Measurements from ENCODE around the gene SORCS1.

SORCS1 gene

GRCh38 chr10:106757521-106757920 is 407.0 kb downstream of the SORCS1 start:
- FAIRE-seq (no peak), DNase-seq (ENCODE audit: low spot score) (no peak)

GRCh38 chr10:106751091-106751490 is 413.4 kb downstream of the SORCS1 start:
- FAIRE-seq, result no peak
- DNase-seq (ENCODE audit: low spot score), result no peak

GRCh38 chr10:106746868-106747267 is 417.6 kb downstream of the SORCS1 start:
- no peak for FAIRE-seq

GRCh38 chr10:106741006-106741530 is 423.4 kb downstream of the SORCS1 start:
- FAIRE-seq (no peak), DNase-seq (ENCODE audit: low spot score) (no peak)

More at GRCh38 chr10:106746868-106747267, 417.6 kb downstream of the SORCS1 start:
- DNase-seq (ENCODE audit: low spot score), result no peak

- no peak for FAIRE-seq
- no peak for DNase-seq (ENCODE audit: low spot score)
Observed at GRCh38 chr10:106740071-106740470, 424.4 kb downstream of the SORCS1 start.

GRCh38 chr10:106734220-106734619 is 430.3 kb downstream of the SORCS1 start:
- FAIRE-seq (no peak), DNase-seq (ENCODE audit: low spot score) (no peak)

GRCh38 chr10:106728232-106728631 is 436.3 kb downstream of the SORCS1 start:
- DNase-seq (ENCODE audit: low spot score), result no peak
- FAIRE-seq, result no peak

- FAIRE-seq (no peak), DNase-seq (ENCODE audit: low spot score) (no peak)
Observed at GRCh38 chr10:106727170-106727569, 437.3 kb downstream of the SORCS1 start.

GRCh38 chr10:106722524-106722923 is 442.0 kb downstream of the SORCS1 start:
- no peak for FAIRE-seq
- no peak for DNase-seq (ENCODE audit: low spot score)

GRCh38 chr10:106720683-106721082 is 443.8 kb downstream of the SORCS1 start:
- DNase-seq (ENCODE audit: low spot score), result no peak
- FAIRE-seq, result no peak

- DNase-seq (ENCODE audit: low spot score) (no peak), FAIRE-seq (no peak)
Observed at GRCh38 chr10:106716381-106716780, 448.1 kb downstream of the SORCS1 start.

GRCh38 chr10:106714734-106715555 is 449.6 kb downstream of the SORCS1 start:
- DNase-seq (ENCODE audit: low spot score), result no peak

GRCh38 chr10:106713846-106714245 is 450.7 kb downstream of the SORCS1 start:
- DNase-seq (ENCODE audit: low spot score), result no peak
- no peak for FAIRE-seq

More at GRCh38 chr10:106714734-106715555, 449.6 kb downstream of the SORCS1 start:
- no peak for FAIRE-seq

GRCh38 chr10:106712988-106713387 is 451.5 kb downstream of the SORCS1 start:
- DNase-seq (ENCODE audit: low spot score) (no peak), FAIRE-seq (no peak)

GRCh38 chr10:106711313-106711906 is 453.1 kb downstream of the SORCS1 start:
- FAIRE-seq, result no peak

GRCh38 chr10:106708506-106708905 is 456.0 kb downstream of the SORCS1 start:
- no peak for DNase-seq (ENCODE audit: low spot score)
- no peak for FAIRE-seq

More at GRCh38 chr10:106711313-106711906, 453.1 kb downstream of the SORCS1 start:
- peak; percentile 24 for DNase-seq (ENCODE audit: low spot score)

GRCh38 chr10:106707657-106708056 is 456.8 kb downstream of the SORCS1 start:
- FAIRE-seq (no peak), DNase-seq (ENCODE audit: low spot score) (no peak)

GRCh38 chr10:106706127-106706526 is 458.4 kb downstream of the SORCS1 start:
- FAIRE-seq (no peak), DNase-seq (ENCODE audit: low spot score) (no peak)

GRCh38 chr10:106705681-106706100 is 458.8 kb downstream of the SORCS1 start:
- FAIRE-seq (no peak), DNase-seq (ENCODE audit: low spot score) (peak; percentile 25)

GRCh38 chr10:106696239-106696638 is 468.3 kb downstream of the SORCS1 start:
- no peak for FAIRE-seq

GRCh38 chr10:106694696-106695095 is 469.8 kb downstream of the SORCS1 start:
- no peak for DNase-seq (ENCODE audit: low spot score)
- no peak for FAIRE-seq

More at GRCh38 chr10:106696239-106696638, 468.3 kb downstream of the SORCS1 start:
- DNase-seq (ENCODE audit: low spot score), result no peak

GRCh38 chr10:106682175-106682574 is 482.3 kb downstream of the SORCS1 start:
- DNase-seq (ENCODE audit: low spot score), result no peak
- no peak for FAIRE-seq

All from RCC 7860 (cell line).